ENCODE results near the gene DNAJB8. TPM values are rescaled to one million over a fixed set of nuclear protein-coding genes. Genes with fewer than 3 reads are reported as not detected.

DNAJB8 gene
- total and polyA plus RNA-seq, 4 experiments from 2014 or later, result not detected

DNA sequence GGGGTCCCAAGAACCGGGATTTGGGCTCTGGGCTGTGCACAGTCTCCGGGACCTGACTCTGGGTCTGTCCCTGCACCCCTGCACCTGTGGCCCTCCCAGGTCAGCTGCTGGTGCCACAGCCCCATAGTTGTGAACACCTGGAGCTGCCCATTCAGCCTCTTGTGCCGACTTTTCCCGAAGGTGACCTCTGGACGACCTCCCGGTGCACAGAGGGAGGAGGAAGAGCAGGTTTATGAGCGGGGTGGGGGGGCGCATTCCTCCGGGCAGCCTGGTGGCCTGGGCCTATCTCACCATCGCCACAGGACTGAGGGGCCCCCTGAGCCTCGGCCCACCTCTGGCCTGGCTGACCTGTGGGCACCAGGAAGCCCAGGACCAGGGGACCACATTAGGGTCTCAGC lies 45.3 kb downstream of the DNAJB8 start:
- no peak for DNase-seq
- H3K4me1 Mint-ChIP-seq, result no peaks in the 10 kb centered on the region
- H3K4me3 Mint-ChIP-seq, result no peak overlapping the region
- H3K27ac ChIP-seq (ENCODE audit: low read depth, low read length), result no peak overlapping the region
- H3K27me3 ChIP-seq (ENCODE audit: insufficient read depth, low read length), result no peaks in the 10 kb centered on the region
- no peak overlapping the region for H3K4me3 ChIP-seq (ENCODE audit: low read length in 2 of 2)
- intact Hi-C loops (cut with micrococcal nuclease), result no loop called here
- no peaks in the 10 kb centered on the region for H3K36me3 ChIP-seq (ENCODE audit: insufficient read depth, low read length)
- CTCF ChIA-PET (ENCODE audit: partially characterized antibody), result no interaction called here
- H3K4me1 ChIP-seq (ENCODE audit: insufficient read depth, low read length), result no peaks in the 10 kb centered on the region
- no peaks in the 10 kb centered on the region for H3K9me3 ChIP-seq (ENCODE audit: control insufficient read depth in 1 of 2, low read length in 2 of 2)
- H3K27ac Mint-ChIP-seq, result no peak overlapping the region
- POLR2A ChIA-PET (ENCODE audit: partially characterized antibody), result no interaction called here
- no peaks in the 10 kb centered on the region for H3K36me3 Mint-ChIP-seq
- H3K27me3 Mint-ChIP-seq, result no peaks in the 10 kb centered on the region
- H3K9me3 Mint-ChIP-seq, result peaks cover 0 to 4% (median 0%) of the 10 kb centered on the region in 8 donors

DNA sequence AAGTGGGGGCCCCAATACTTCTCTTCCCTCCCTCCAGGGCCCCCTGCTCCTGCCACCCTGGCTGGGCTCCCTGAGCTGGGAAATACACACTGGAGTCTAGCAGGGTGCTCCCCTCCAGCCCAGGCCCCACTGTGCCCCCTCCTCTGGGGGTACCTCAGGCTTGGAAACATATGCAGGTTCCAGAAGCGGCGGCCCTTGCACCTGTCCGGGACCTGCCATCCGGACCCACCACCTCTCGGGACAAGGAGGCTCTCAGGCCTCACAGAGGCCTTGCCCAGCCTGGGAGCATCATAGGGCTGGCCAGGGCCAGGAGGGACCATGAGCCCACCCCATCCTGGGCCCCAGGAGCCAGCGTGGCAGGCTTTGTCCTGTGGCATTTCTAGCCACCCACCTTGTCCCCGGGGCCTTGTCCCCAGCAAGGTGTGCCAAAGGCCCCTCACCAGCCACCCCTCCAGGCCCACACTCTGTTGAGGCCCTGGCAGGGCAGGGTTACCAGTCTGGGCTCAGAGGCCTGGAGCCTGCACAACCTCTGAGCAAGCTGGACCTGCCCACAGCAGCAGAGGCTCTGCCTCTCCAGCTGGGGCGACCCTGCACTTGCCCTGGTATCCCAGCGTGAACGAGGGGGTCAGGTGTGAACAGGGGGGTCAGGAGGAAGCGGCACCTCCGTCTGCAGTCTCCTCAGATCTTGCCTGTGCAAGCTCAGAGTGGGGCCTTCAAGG lies 45.8 kb downstream of the DNAJB8 start:
- intact Hi-C loops (cut with micrococcal nuclease), result no loop called here
- Mint-ChIP-seq H3K36me3 (no peaks in the 10 kb centered on the region), H3K4me1 (no peaks in the 10 kb centered on the region), H3K9me3 (peaks cover 0 to 4% (median 0%) of the 10 kb centered on the region in 8 donors), H3K27ac (no peak overlapping the region), H3K4me3 (no peak overlapping the region), H3K27me3 (no peaks in the 10 kb centered on the region)
- no peaks in the 10 kb centered on the region for H3K27me3 ChIP-seq (ENCODE audit: insufficient read depth, low read length)
- POLR2A ChIA-PET (ENCODE audit: partially characterized antibody), result no interaction called here
- no peak for DNase-seq
- no peaks in the 10 kb centered on the region for H3K9me3 ChIP-seq (ENCODE audit: control insufficient read depth in 1 of 2, low read length in 2 of 2)
- CTCF ChIA-PET (ENCODE audit: partially characterized antibody), result no interaction called here
- no peak overlapping the region for H3K27ac ChIP-seq (ENCODE audit: low read depth, low read length)
- no peaks in the 10 kb centered on the region for H3K4me1 ChIP-seq (ENCODE audit: insufficient read depth, low read length)
- H3K36me3 ChIP-seq (ENCODE audit: insufficient read depth, low read length), result no peaks in the 10 kb centered on the region
- no peak overlapping the region for H3K4me3 ChIP-seq (ENCODE audit: low read length in 2 of 2)

DNA sequence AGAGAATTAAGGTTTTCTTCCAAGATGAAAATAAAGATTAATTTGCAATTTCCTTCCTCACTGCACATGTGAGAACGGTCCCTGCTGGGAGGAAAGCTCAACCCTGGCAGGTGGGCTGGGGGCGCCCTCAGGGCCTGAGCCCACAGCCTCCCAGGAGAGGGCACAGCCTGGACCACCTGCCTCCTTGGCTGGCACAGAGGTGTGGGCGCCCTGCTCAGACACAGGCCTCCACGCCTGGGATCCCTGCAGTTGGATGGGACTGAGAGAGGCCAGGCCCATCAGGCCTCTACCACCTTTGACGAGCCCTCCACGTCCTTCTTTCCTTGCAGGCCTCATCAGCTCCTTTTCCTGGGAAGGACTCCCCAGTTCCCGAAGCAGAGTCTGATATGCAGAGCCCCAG lies 46.4 kb downstream of the DNAJB8 start:
- no peaks in the 10 kb centered on the region for H3K27me3 ChIP-seq (ENCODE audit: insufficient read depth, low read length)
- H3K4me1 Mint-ChIP-seq, result no peaks in the 10 kb centered on the region
- H3K9me3 Mint-ChIP-seq, result peaks cover 0 to 4% (median 0%) of the 10 kb centered on the region in 8 donors
- H3K4me3 ChIP-seq (ENCODE audit: low read length in 2 of 2), result no peak overlapping the region
- intact Hi-C loops (cut with micrococcal nuclease), result no loop called here
- H3K27ac ChIP-seq (ENCODE audit: low read depth, low read length), result no peak overlapping the region
- no peaks in the 10 kb centered on the region for H3K27me3 Mint-ChIP-seq
- no peaks in the 10 kb centered on the region for H3K36me3 ChIP-seq (ENCODE audit: insufficient read depth, low read length)
- ChIA-PET CTCF (ENCODE audit: partially characterized antibody) (interaction anchor here (1.3 kb wide), 1 partner anchor 189 kb away, joined by 3 read pairs; no protein-coding TSS in a partner anchor), POLR2A (ENCODE audit: partially characterized antibody) (no interaction called here)
- DNase-seq, result no peak
- no peak overlapping the region for H3K4me3 Mint-ChIP-seq
- H3K27ac Mint-ChIP-seq, result no peak overlapping the region
- H3K4me1 ChIP-seq (ENCODE audit: insufficient read depth, low read length), result no peaks in the 10 kb centered on the region
- no peaks in the 10 kb centered on the region for H3K9me3 ChIP-seq (ENCODE audit: control insufficient read depth in 1 of 2, low read length in 2 of 2)
- no peaks in the 10 kb centered on the region for H3K36me3 Mint-ChIP-seq

DNA sequence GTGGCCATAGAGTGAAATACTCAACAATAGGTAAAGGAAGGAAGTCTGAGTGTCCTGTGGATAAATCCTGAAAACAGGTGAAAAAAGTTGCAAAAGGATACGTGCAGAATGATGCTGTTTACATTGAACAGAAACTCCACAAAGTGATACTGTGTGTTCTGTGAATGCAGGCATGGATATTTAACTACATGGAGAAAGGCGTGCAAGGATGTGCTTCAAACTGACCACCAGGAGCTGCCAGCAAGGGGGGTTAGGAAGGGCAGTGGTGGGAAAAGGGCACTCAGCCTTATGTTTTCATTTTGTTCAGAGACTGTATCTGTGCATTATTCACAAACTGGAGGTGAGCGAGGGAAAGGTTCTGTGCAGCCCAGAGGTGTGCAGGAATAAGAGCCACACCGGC lies 47.4 kb downstream of the DNAJB8 start:
- ChIA-PET POLR2A (ENCODE audit: partially characterized antibody) (no interaction called here), CTCF (ENCODE audit: partially characterized antibody) (interaction anchor here (1.3 kb wide), 1 partner anchor 190 kb away, joined by 3 read pairs; no protein-coding TSS in a partner anchor)
- no peaks in the 10 kb centered on the region for H3K9me3 ChIP-seq (ENCODE audit: control insufficient read depth in 1 of 2, low read length in 2 of 2)
- DNase-seq, result no peak
- no peaks in the 10 kb centered on the region for H3K4me1 ChIP-seq (ENCODE audit: insufficient read depth, low read length)
- intact Hi-C loops (cut with micrococcal nuclease), result no loop called here
- H3K27me3 Mint-ChIP-seq, result no peaks in the 10 kb centered on the region
- H3K36me3 Mint-ChIP-seq, result no peaks in the 10 kb centered on the region
- peaks cover 0 to 4% (median 0%) of the 10 kb centered on the region in 8 donors for H3K9me3 Mint-ChIP-seq
- no peak overlapping the region for H3K27ac Mint-ChIP-seq
- no peak overlapping the region for H3K4me3 ChIP-seq (ENCODE audit: low read length in 2 of 2)
- no peak overlapping the region for H3K4me3 Mint-ChIP-seq
- no peaks in the 10 kb centered on the region for H3K27me3 ChIP-seq (ENCODE audit: insufficient read depth, low read length)
- H3K36me3 ChIP-seq (ENCODE audit: insufficient read depth, low read length), result no peaks in the 10 kb centered on the region
- peaks cover 0 to 2% (median 0%) of the 10 kb centered on the region in 4 donors for H3K4me1 Mint-ChIP-seq
- no peak overlapping the region for H3K27ac ChIP-seq (ENCODE audit: low read depth, low read length)

DNA sequence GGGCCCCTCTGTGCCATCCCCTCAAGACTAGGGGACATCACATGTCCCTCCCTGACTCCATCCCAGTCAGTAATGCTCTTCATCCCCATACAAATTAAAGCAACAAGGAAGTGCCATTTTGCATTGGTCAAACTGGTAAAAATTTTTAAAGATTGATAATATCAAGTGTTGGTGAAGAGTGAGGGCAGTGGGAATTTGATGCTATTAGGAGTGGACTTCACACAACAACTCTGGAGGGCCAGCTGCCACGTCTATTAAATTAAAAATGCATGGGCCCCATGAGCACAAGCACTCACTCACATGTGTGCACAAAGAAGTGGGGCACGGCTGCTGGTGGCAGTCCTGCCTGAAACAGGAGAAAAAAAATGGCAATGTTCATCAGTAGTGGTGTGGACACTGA lies 47.8 kb downstream of the DNAJB8 start:
- ChIA-PET POLR2A (ENCODE audit: partially characterized antibody) (no interaction called here), CTCF (ENCODE audit: partially characterized antibody) (no interaction called here)
- H3K4me3 ChIP-seq (ENCODE audit: low read length in 2 of 2), result no peak overlapping the region
- no peak overlapping the region for H3K27ac ChIP-seq (ENCODE audit: low read depth, low read length)
- H3K27ac Mint-ChIP-seq, result peak overlapping the region in 1 of 7 donors; percentile 44
- H3K9me3 ChIP-seq (ENCODE audit: control insufficient read depth in 1 of 2, low read length in 2 of 2), result no peaks in the 10 kb centered on the region
- H3K9me3 Mint-ChIP-seq, result peaks cover 0 to 5% (median 0%) of the 10 kb centered on the region in 8 donors
- intact Hi-C loops (cut with micrococcal nuclease), result no loop called here
- H3K4me1 ChIP-seq (ENCODE audit: insufficient read depth, low read length), result no peaks in the 10 kb centered on the region
- H3K36me3 ChIP-seq (ENCODE audit: insufficient read depth, low read length), result no peaks in the 10 kb centered on the region
- H3K27me3 Mint-ChIP-seq, result no peaks in the 10 kb centered on the region
- no peak overlapping the region for H3K4me3 Mint-ChIP-seq
- peak in 1 of 5 donors; percentile 5 for DNase-seq
- H3K27me3 ChIP-seq (ENCODE audit: insufficient read depth, low read length), result no peaks in the 10 kb centered on the region
- no peaks in the 10 kb centered on the region for H3K36me3 Mint-ChIP-seq
- peaks cover 0 to 2% (median 0%) of the 10 kb centered on the region in 4 donors for H3K4me1 Mint-ChIP-seq

DNA sequence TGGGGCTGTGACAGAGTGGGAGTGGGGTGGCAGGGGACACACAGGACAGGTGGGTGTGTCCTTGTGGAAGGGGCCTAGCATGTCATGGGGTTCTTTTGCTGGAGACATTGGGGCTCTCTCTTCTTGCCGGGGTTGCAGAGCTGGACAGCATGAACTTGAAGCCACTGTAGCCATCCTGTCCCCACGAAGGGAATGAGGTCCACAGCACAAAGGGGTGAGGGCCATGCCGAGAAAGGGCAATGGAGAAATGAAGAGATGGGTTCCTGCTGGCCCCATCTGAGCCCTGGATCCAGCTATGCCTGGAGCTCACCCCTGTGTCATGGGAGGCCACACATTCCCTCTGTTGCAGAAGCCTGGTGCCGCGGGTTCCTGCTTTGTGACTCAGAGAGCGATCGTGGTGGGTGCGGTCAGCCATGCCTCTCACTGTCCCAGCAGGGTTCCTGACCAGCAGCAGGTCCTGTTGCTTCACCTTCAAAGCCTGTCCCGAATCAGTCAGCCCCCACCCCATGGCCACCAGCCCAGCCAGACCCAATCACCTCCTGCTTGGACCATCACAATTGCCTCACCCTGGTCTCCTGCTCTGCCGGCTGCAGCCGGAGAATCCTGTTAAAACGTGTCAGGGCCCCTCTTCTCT lies 50.0 kb downstream of the DNAJB8 start:
- no peaks in the 10 kb centered on the region for H3K4me1 ChIP-seq (ENCODE audit: insufficient read depth, low read length)
- ChIA-PET CTCF (ENCODE audit: partially characterized antibody) (no interaction called here), POLR2A (ENCODE audit: partially characterized antibody) (no interaction called here)
- intact Hi-C loops (cut with micrococcal nuclease), result no loop called here
- Mint-ChIP-seq H3K27ac (no peak overlapping the region), H3K9me3 (peaks cover 0 to 6% (median 0%) of the 10 kb centered on the region in 8 donors), H3K27me3 (no peaks in the 10 kb centered on the region), H3K4me3 (no peak overlapping the region), H3K4me1 (peaks cover 0 to 2% (median 0%) of the 10 kb centered on the region in 4 donors), H3K36me3 (no peaks in the 10 kb centered on the region)
- no peaks in the 10 kb centered on the region for H3K36me3 ChIP-seq (ENCODE audit: insufficient read depth, low read length)
- no peaks in the 10 kb centered on the region for H3K9me3 ChIP-seq (ENCODE audit: control insufficient read depth in 1 of 2, low read length in 2 of 2)
- DNase-seq, result no peak
- H3K4me3 ChIP-seq (ENCODE audit: low read length in 2 of 2), result no peak overlapping the region
- no peaks in the 10 kb centered on the region for H3K27me3 ChIP-seq (ENCODE audit: insufficient read depth, low read length)
- no peak overlapping the region for H3K27ac ChIP-seq (ENCODE audit: low read depth, low read length)

DNA sequence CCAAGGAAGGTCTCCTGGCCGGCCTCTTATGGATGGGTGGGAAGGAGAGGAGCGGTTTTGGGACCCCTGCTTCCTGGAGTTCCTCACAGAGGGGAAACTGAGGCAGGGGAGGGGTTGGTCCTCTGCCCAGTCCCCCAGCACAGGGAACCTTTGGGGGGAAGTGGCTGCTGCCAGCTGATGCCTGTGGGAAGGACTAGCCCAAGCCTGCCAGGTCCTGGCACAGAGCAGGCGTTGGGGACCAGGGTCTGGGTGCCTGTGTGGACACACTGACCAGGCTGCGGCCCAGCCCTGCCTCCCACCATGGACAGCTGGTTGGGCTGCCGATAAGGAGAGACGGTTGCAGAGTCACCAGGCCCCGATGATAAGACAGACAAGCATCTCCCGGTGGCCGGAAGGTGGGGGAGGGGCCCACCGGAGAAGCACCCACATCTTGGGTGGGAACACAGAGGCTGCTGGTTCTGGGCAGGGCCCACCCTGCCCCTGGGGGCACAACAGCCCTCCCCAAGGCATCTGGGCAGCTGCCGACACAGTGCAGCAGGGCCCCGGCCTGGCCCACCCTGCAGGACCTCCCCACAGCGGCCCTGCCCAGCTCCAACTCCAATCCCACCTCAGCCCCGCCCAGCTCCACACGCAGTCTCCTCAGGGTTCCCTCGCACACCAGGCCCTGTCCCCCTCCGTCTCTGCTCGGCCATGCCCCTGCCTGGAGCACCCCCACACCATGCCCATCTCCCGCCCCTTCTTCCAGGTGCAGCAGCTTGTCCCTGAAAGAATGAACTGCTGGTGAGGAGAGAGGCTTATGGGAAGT lies 50.7 kb downstream of the DNAJB8 start:
- Mint-ChIP-seq H3K36me3 (no peaks in the 10 kb centered on the region), H3K27ac (no peak overlapping the region), H3K4me3 (no peak overlapping the region), H3K27me3 (no peaks in the 10 kb centered on the region), H3K9me3 (peaks cover 0 to 6% (median 0%) of the 10 kb centered on the region in 8 donors), H3K4me1 (peaks cover 0 to 2% (median 0%) of the 10 kb centered on the region in 4 donors)
- intact Hi-C loops (cut with micrococcal nuclease), result no loop called here
- Histone ChIP-seq H3K36me3 (ENCODE audit: insufficient read depth, low read length) (no peaks in the 10 kb centered on the region), H3K9me3 (ENCODE audit: control insufficient read depth in 1 of 2, low read length in 2 of 2) (no peaks in the 10 kb centered on the region), H3K4me3 (ENCODE audit: low read length in 2 of 2) (no peak overlapping the region), H3K4me1 (ENCODE audit: insufficient read depth, low read length) (no peaks in the 10 kb centered on the region), H3K27ac (ENCODE audit: low read depth, low read length) (no peak overlapping the region), H3K27me3 (ENCODE audit: insufficient read depth, low read length) (no peaks in the 10 kb centered on the region)
- CTCF ChIA-PET (ENCODE audit: partially characterized antibody), result no interaction called here
- no peak for DNase-seq
- POLR2A ChIA-PET (ENCODE audit: partially characterized antibody), result no interaction called here
